Stimulated activated CD8-positive, alpha-beta memory T cell treated with anti-CD3 and anti-CD28 coated beads, Interleukin-15, amount 100 ng/mL, for 24 hours (primary cell): ENCODE results near the gene LHX2.

ENCODE experiments used
- DNase-seq: peaks from one replicate; pipeline ENCODE4 v3.0.0-alpha.2; 2020; ENCODE audit warnings: low read depth

The LHX2 gene

GRCh38 chr9:123999661-124000060 lies 11.9 kb upstream of the LHX2 start:
- no peak for DNase-seq

- DNase-seq: no peak
These were observed 11.3 kb upstream of the LHX2 start for GRCh38 chr9:124000161-124000783.

- no peak for DNase-seq
These were observed 10.6 kb upstream of the LHX2 start for GRCh38 chr9:124000784-124001457.

- DNase-seq: no peak
These were observed 10.1 kb upstream of the LHX2 start for GRCh38 chr9:124001458-124001799.

GRCh38 chr9:124001866-124002525 lies 9.6 kb upstream of the LHX2 start:
- DNase-seq: no peak

GRCh38 chr9:124003636-124004349 lies 7.8 kb upstream of the LHX2 start:
- DNase-seq: no peak

- DNase-seq: no peak
These were observed 7.0 kb upstream of the LHX2 start for GRCh38 chr9:124004593-124004992.

- no peak for DNase-seq
These were observed 6.4 kb upstream of the LHX2 start for GRCh38 chr9:124005029-124005771.

GRCh38 chr9:124006448-124007361 lies 4.9 kb upstream of the LHX2 start:
- DNase-seq: no peak

GRCh38 chr9:124007565-124008302 lies 3.8 kb upstream of the LHX2 start:
- DNase-seq: no peak

GRCh38 chr9:124008303-124008693 lies 3.3 kb upstream of the LHX2 start:
- DNase-seq: no peak

- no peak for DNase-seq
These were observed 2.7 kb upstream of the LHX2 start for GRCh38 chr9:124008694-124009530.

- no peak for DNase-seq
These were observed 1.9 kb upstream of the LHX2 start for GRCh38 chr9:124009531-124010217.

- DNase-seq: no peak
These were observed 1.3 kb upstream of the LHX2 start for GRCh38 chr9:124010303-124010664.

- no peak for DNase-seq
These were observed 775 bp upstream of the LHX2 start for GRCh38 chr9:124010665-124011321.

- no peak for DNase-seq
These were observed 1.1 kb downstream of the LHX2 start for GRCh38 chr9:124012368-124013301.
